Psoas muscle (tissue), 8 donors: Measurements from ENCODE around the gene USP49. TPM values are rescaled to one million over a fixed set of nuclear protein-coding genes. Genes with fewer than 3 reads are reported as not detected.
A peak's percentile ranks its signal among the peaks of the same experiment; 100 is the strongest.

ENCODE experiments used
- ATAC-seq, 4 donors: fragments of 200-7000 bp; cut with Tn5 transposase; one replicate each; pipeline ENCODE4 v1.9.1; 2020; ENCODE audit warnings: moderate library complexity in 3 of 4, mild to moderate bottlenecking in 2 of 4
- DNase-seq, 2 donors: peaks; one replicate each; pipeline ENCODE4 v3.0.0-alpha.2; 2020
- H3K27ac ChIP-seq: fragments of 200-600 bp; one replicate; pipeline ENCODE4 v1.8.0; 2022
- H3K27me3 ChIP-seq, 3 donors: fragments of 200-600 bp in 1 of 3; one replicate each; pipeline versions ENCODE4 v1.6.1 to v1.8.0; 2013 to 2022; ENCODE audit warnings: low read length in 2 of 3, mild to moderate bottlenecking in 2 of 3, moderate library complexity in 1 of 3; ENCODE audit not compliant: insufficient read depth in 3 of 3
- H3K36me3 ChIP-seq, 2 donors: fragments of 200-600 bp in 1 of 2; one replicate each; pipeline versions ENCODE4 v1.6.1 to v1.8.0; 2013 to 2022; ENCODE audit warnings: low read depth in 1 of 2, mild to moderate bottlenecking in 1 of 2, moderate library complexity in 1 of 2; ENCODE audit not compliant: insufficient read depth in 1 of 2
- H3K4me1 ChIP-seq: fragments of 200-600 bp; one replicate; pipeline ENCODE4 v1.8.0; 2022
- H3K4me3 ChIP-seq: fragments of 200-600 bp; one replicate; pipeline ENCODE4 v1.8.0; 2022; ENCODE audit warnings: mild to moderate bottlenecking
- H3K9me3 ChIP-seq: fragments of 200-600 bp; one replicate; pipeline ENCODE4 v1.8.0; 2022
- WGBS, 3 donors: extraction: QIAGEN DNeasy Blood & Tissue Kit; methylation state at CpG; one replicate each; pipeline versions ENCODE4 v1.1.6 to v1.1.7; 2013; 5-methylcytosine and 5-hydroxymethylcytosine counted together
- intact Hi-C, 2 donors: fragments of 100-400 bp; cut with DNase I; formaldehyde crosslinking; loops; one replicate each; pipeline versions ENCODE4 v1.11.0 to v1.14.2; 2022
- polyA plus RNA-seq, 3 donors: library from polyadenylated mRNA; stranded (reverse); fragments of 200-250 nt; gene quantifications; one replicate each; pipeline ENCODE4 v1.2.3, GENCODE V29; 2013
- total RNA-seq, 4 donors: library from RNA; stranded (reverse); fragmentation: NEBNext Ultra II Directional in 2 of 4; extraction: Animal tissue kit (Norgen Biotek cat#: 25700) in 2 of 4; gene quantifications; one replicate each; pipeline versions ENCODE4 v1.2.1 to v1.2.4, GENCODE V29; 2021 to 2023
- TF ChIP-seq, protein P1 (sequence below): fragments of 200-600 bp; IDR thresholded peaks from one replicate; pipeline ENCODE4 v1.8.0; 2022; ENCODE audit warnings: antibody characterized with exemption
- donor health status: healthy with polysubstance abuse.
- donor health status: DM: no; HTN: no; CAD: no; lungs with moderate emphysema.
- donor health status: Bipolar disorder and iron deficiency.
- donor health status: healthy.
- donor health status: DM: yes; HTN: yes; CAD: no.
- donor health status: DM: no; HTN: no; CAD: no.
- donor health status: DM: no; HTN: no; CAD: no.
- donor health status: DM: yes; HTN: yes; CAD: no.

USP49 gene
- total and polyA plus RNA-seq, 7 donors: 0.38 to 1.6 (median 0.84) TPM

DNA sequence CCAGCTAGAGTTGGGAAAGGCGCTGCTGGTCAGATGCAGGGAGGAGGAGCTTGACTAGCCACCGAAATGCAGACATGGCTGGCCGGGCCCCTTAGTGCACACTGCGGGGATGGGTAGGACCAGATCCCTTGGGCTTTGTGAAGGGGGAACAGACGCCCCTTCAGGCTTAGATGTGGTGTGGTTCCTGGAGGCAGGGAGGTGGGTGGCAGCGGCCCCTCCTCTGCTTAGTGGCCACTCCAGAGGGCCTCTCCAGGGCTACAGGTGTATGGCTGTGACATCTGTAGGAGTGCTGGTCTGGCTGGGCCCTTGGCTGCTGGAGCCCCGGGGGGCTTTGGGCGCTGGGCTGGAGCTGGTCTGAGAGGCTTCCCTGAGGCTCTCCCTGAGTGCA is 40.5 kb upstream of the USP49 start:
- no peak for ATAC-seq
- Histone ChIP-seq H3K9me3 (no peaks in the 10 kb centered on the region), H3K27ac (no peak overlapping the region), H3K4me3 (no peak overlapping the region), H3K36me3 (peaks cover 9 to 49% of the 10 kb centered on the region in 2 donors), H3K4me1 (peaks cover 18% of the 10 kb centered on the region), H3K27me3 (no peaks in the 10 kb centered on the region)
- WGBS, 3 donors: 70 to 82% (median 74%) methylated on average over 7 to 8 of the region's 8 CpGs
- intact Hi-C loops: loop anchor here (2.0 to 5.0 kb wide), 3 partner anchors 13 to 109 kb away; no protein-coding TSS in a partner anchor
- no peak for DNase-seq
- TF ChIP-seq, protein P1, sequence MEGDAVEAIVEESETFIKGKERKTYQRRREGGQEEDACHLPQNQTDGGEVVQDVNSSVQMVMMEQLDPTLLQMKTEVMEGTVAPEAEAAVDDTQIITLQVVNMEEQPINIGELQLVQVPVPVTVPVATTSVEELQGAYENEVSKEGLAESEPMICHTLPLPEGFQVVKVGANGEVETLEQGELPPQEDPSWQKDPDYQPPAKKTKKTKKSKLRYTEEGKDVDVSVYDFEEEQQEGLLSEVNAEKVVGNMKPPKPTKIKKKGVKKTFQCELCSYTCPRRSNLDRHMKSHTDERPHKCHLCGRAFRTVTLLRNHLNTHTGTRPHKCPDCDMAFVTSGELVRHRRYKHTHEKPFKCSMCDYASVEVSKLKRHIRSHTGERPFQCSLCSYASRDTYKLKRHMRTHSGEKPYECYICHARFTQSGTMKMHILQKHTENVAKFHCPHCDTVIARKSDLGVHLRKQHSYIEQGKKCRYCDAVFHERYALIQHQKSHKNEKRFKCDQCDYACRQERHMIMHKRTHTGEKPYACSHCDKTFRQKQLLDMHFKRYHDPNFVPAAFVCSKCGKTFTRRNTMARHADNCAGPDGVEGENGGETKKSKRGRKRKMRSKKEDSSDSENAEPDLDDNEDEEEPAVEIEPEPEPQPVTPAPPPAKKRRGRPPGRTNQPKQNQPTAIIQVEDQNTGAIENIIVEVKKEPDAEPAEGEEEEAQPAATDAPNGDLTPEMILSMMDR: no peak

DNA sequence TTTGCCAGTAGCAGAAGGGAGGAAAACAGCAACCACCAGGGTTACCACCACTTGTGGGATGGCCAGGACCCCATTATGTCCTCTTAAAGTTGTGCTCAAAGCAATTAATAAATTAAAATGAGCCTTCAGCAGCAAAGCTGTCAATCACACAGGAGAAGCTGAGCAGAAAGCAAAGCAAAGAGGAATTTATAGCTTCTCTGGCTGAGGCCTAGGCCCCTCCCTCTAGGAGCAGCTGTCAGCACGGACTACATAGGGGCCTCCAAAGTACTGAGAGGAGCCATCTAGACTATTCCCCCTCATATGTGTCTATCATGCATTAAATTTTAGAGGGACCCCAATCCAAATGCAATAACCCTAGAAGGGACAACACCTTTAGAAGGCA is 40.0 kb upstream of the USP49 start:
- 40 to 53% (median 43%) methylated on average over 1 of the region's 1 CpG for WGBS, 3 donors
- TF ChIP-seq, protein P1: no peak
- peaks cover 18% of the 10 kb centered on the region for H3K4me1 ChIP-seq
- no peak overlapping the region for H3K27ac ChIP-seq
- H3K4me3 ChIP-seq: no peak overlapping the region
- DNase-seq (no peak), ATAC-seq (no peak)
- H3K36me3 ChIP-seq: peaks cover 11 to 54% of the 10 kb centered on the region in 2 donors
- no peaks in the 10 kb centered on the region for H3K9me3 ChIP-seq
- intact Hi-C loops: loop anchor here in 1 of 2 donors (5.0 kb wide), 1 partner anchor 107 kb away; no protein-coding TSS in a partner anchor
- no peaks in the 10 kb centered on the region for H3K27me3 ChIP-seq

DNA sequence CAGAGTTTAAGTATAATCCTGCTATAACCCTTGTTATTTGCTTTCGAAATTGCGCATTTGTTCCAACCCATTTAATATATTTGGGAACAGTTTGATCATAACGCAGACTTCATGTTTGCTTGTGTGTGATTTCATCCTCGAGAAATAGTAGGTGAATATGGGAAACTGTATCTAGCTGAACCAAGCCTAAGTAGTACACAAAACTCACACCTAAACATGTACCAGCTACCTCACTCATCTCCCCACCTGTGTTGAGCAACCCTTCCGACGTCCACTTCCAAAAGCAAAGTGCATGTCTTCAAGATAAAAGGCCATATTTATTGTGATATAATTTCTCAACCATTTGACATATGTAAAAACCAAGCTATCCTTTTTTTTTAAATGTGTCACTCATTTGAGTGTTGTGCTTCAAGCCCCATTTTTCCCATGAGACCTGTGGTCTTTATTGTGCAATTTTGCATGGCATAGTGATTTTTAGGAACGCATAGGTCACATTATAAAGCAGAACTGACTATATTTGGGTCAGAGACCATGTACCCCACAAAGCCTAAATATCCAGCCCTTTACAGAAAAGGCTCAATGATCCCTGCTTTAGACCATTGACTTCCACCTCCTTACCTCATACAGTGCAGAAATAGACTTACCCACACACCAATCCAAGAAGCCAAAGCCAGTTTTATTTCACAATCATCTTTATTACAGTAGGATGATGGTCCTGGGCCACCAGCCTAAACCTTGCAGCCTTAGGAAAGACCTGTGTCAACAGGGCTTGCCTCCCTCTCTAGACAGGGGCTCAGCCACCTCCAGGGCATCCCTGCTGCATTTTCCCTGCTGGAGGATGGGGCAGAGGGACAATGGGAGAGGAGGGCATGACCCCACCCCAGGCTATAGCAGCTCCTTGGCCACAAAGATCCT is 39.4 kb upstream of the USP49 start:
- H3K27ac ChIP-seq: no peak overlapping the region
- peaks cover 14% of the 10 kb centered on the region for H3K4me1 ChIP-seq

DNA sequence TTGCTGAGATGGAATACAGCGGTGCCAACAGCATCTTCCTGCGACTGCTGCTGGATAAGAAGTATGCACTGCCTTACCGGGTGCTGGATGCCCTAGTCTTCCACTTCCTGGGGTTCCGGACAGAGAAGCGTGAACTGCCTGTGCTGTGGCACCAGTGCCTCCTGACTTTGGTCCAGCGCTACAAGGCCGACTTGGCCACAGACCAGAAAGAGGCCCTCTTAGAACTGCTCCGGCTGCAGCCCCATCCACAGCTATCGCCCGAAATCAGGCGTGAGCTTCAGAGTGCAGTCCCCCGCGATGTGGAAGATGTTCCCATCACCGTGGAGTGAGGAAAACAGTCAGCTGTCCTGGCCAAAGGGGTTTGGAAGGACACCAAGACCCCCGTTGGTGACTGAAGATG is 37.2 kb upstream of the USP49 start:
- 79 to 85% (median 85%) methylated on average over 15 of the region's 15 CpGs for WGBS, 3 donors
- no peak for DNase-seq

More for the DNA sequence above, 39.4 kb upstream of the USP49 start:
- Histone ChIP-seq H3K9me3 (no peaks in the 10 kb centered on the region), H3K27me3 (no peaks in the 10 kb centered on the region), H3K4me3 (no peak overlapping the region), H3K36me3 (peaks cover 11 to 61% of the 10 kb centered on the region in 2 donors)
- TF ChIP-seq, protein P1: no peak
- WGBS, 3 donors: 73 to 80% (median 76%) methylated on average over 7 of the region's 7 CpGs
- intact Hi-C loops: loop anchor here in 1 of 2 donors (5.0 kb wide), 1 partner anchor 108 kb away; no protein-coding TSS in a partner anchor
- ATAC-seq (peak in 2 of 4 donors; percentile 47 to 51), DNase-seq (no peak)

More for the DNA sequence above, 37.2 kb upstream of the USP49 start:
- Histone ChIP-seq H3K27me3 (no peaks in the 10 kb centered on the region), H3K4me1 (peaks cover 7% of the 10 kb centered on the region), H3K36me3 (peaks cover 18 to 82% of the 10 kb centered on the region in 2 donors), H3K9me3 (no peaks in the 10 kb centered on the region), H3K4me3 (no peak overlapping the region), H3K27ac (no peak overlapping the region)
- no peak for ATAC-seq
- TF ChIP-seq, protein P1: no peak
- intact Hi-C loops: no loop called here
